Muscle layer of colon (tissue), 2 donors: Measurements from ENCODE around the gene C2orf69.

ENCODE experiments used
- H3K27ac ChIP-seq: one replicate; pipeline ENCODE4 v1.7.0; 2013; ENCODE audit warnings: low read depth, mild to moderate bottlenecking, low read length, moderate library complexity
- H3K27me3 ChIP-seq, 2 donors: one replicate each; pipeline ENCODE4 v1.7.0; 2013; ENCODE audit warnings: low read length in 2 of 2, mild to moderate bottlenecking in 2 of 2; ENCODE audit not compliant: insufficient read depth in 2 of 2, control insufficient read depth in 1 of 2
- H3K36me3 ChIP-seq: one replicate; pipeline ENCODE4 v1.7.0; 2013; ENCODE audit warnings: mild to moderate bottlenecking, low read length; ENCODE audit not compliant: insufficient read depth
- H3K4me1 ChIP-seq: one replicate; pipeline ENCODE4 v1.7.0; 2013; ENCODE audit warnings: mild to moderate bottlenecking, low read length; ENCODE audit not compliant: insufficient read depth
- H3K4me3 ChIP-seq, 2 donors: one replicate each; pipeline ENCODE4 v1.7.0; 2013; ENCODE audit warnings: low read length in 2 of 2, low read depth in 1 of 2, mild to moderate bottlenecking in 1 of 2, moderate library complexity in 1 of 2
- H3K9ac ChIP-seq: one replicate; pipeline ENCODE4 v1.7.0; 2013; ENCODE audit warnings: low read length
- H3K9me3 ChIP-seq: one replicate; pipeline ENCODE4 v1.7.0; 2013; ENCODE audit warnings: mild to moderate bottlenecking, low read length
- donor health status: abdominal sarcoma.
- donor health status: Adenocarcinoma of cecum.

C2orf69 gene

GRCh38 chr2:199946836-199947235 lies 35.7 kb downstream of the C2orf69 start:
- no peak overlapping the region for H3K4me3 ChIP-seq
- peaks cover 41% of the 10 kb centered on the region for H3K36me3 ChIP-seq
- H3K27me3 ChIP-seq, result no peaks in the 10 kb centered on the region
- no peak overlapping the region for H3K9ac ChIP-seq
- no peak overlapping the region for H3K27ac ChIP-seq
- no peaks in the 10 kb centered on the region for H3K4me1 ChIP-seq
- H3K9me3 ChIP-seq, result no peaks in the 10 kb centered on the region

DNA sequence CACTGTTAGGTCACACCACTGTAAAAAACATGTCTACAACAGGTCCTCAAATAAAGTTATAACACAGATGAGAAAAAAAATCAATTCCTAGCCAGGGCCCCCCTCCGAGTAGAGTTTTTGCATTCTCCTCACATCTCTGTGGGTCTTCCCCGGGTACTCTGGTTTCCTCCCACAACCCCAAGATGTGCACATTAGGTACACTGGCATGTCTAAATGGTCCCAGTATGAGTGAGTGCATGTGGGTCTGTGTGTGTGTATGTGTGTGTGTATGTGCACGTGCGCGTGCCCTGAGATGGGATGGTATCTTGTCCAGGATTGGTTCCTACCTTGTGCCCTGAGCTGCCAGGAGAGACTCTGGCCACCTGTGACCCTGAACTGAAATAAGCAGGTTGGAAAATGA lies 39.3 kb downstream of the C2orf69 start:
- peaks cover 21% of the 10 kb centered on the region for H3K36me3 ChIP-seq
- no peak overlapping the region for H3K4me3 ChIP-seq
- H3K27ac ChIP-seq, result no peak overlapping the region
- no peaks in the 10 kb centered on the region for H3K27me3 ChIP-seq
- H3K9me3 ChIP-seq, result no peaks in the 10 kb centered on the region
- peaks cover 14% of the 10 kb centered on the region for H3K4me1 ChIP-seq
- H3K9ac ChIP-seq, result no peak overlapping the region

DNA sequence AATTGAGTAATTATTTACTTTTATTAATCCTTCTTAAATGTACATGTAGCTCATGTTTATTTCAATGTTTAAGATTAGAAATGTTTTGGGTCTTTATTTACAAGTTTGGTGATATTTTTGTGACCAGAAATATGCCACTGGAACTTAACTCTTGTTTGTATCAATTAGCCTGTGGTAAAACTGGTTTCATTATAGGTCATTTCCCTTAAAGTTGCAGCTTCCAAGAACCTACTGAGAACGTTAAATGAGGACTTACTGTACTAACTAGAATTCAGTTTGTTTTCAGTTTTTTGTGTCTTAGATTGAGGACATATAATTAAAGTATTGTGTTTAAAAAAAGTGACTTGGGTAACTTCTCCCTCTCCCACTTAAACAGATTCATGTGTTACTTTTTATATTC lies 39.9 kb downstream of the C2orf69 start:
- Histone ChIP-seq H3K9me3 (no peaks in the 10 kb centered on the region), H3K4me3 (no peak overlapping the region), H3K4me1 (peaks cover 14% of the 10 kb centered on the region), H3K9ac (no peak overlapping the region), H3K27me3 (no peaks in the 10 kb centered on the region), H3K36me3 (peaks cover 14% of the 10 kb centered on the region), H3K27ac (no peak overlapping the region)

GRCh38 chr2:199955007-199955338 lies 43.9 kb downstream of the C2orf69 start:
- peak overlapping the region; percentile 96 for H3K9ac ChIP-seq
- no peaks in the 10 kb centered on the region for H3K9me3 ChIP-seq
- peak overlapping the region; percentile 94 for H3K27ac ChIP-seq
- H3K36me3 ChIP-seq, result peaks cover 5% of the 10 kb centered on the region
- H3K27me3 ChIP-seq, result no peaks in the 10 kb centered on the region
- H3K4me1 ChIP-seq, result peaks cover 27% of the 10 kb centered on the region
- H3K4me3 ChIP-seq, result peak overlapping the region; percentile 97

- Histone ChIP-seq H3K27ac (peak within 1 kb of the TSS; percentile 94), H3K36me3 (peaks cover 10% of the 10 kb centered on the region), H3K4me1 (peaks cover 27% of the 10 kb centered on the region), H3K9ac (peak within 1 kb of the TSS; percentile 96), H3K9me3 (no peaks in the 10 kb centered on the region), H3K27me3 (no peaks in the 10 kb centered on the region), H3K4me3 (peak within 1 kb of the TSS; percentile 97)
Observed at GRCh38 chr2:199955339-199956061, 44.4 kb downstream of the C2orf69 start, which contains the start of the genes MAIP1 and TYW5. MAIP1 (plus strand) TSS chr2:199955582; CDS start chr2:199955799, 217 bp downstream. TYW5 (minus strand) TSS chr2:199955491; CDS start chr2:199955470, 21 bp downstream.

- Histone ChIP-seq H3K9ac (peak overlapping the region; percentile 96), H3K27ac (peak overlapping the region; percentile 94), H3K4me1 (peaks cover 27% of the 10 kb centered on the region)
Observed at GRCh38 chr2:199956062-199956380, 44.9 kb downstream of the C2orf69 start.

DNA sequence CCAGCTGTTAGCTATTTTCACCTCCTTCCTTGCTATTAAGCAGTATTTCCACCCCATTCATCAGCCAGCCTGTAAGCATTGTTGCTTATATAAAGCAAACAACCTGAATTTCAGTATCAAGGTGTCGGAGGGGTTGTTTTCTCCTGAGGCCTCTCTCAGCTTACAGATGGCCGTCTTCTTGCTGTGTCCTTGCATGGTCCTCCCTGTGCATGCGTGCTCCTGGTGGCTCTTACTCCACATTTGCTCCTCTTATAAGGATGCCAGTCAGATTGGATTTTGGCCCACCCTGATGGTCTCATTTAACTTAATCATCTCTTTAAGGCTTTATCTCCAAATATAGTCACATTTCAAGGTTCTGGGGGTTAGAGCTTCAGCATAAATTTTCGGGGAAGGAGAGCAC lies 46.9 kb downstream of the C2orf69 start:
- Histone ChIP-seq H3K36me3 (peaks cover 25% of the 10 kb centered on the region), H3K4me3 (no peak overlapping the region), H3K4me1 (peaks cover 27% of the 10 kb centered on the region), H3K9me3 (no peaks in the 10 kb centered on the region), H3K27me3 (no peaks in the 10 kb centered on the region), H3K27ac (no peak overlapping the region), H3K9ac (no peak overlapping the region)

More at GRCh38 chr2:199956062-199956380, 44.9 kb downstream of the C2orf69 start:
- Histone ChIP-seq H3K36me3 (peaks cover 13% of the 10 kb centered on the region), H3K4me3 (peak overlapping the region; percentile 97), H3K27me3 (no peaks in the 10 kb centered on the region), H3K9me3 (no peaks in the 10 kb centered on the region)

GRCh38 chr2:199962203-199962602 lies 51.1 kb downstream of the C2orf69 start:
- H3K9me3 ChIP-seq, result no peaks in the 10 kb centered on the region
- H3K4me1 ChIP-seq, result peaks cover 2% of the 10 kb centered on the region
- H3K36me3 ChIP-seq, result peaks cover 36% of the 10 kb centered on the region
- H3K9ac ChIP-seq, result no peak overlapping the region
- H3K4me3 ChIP-seq, result no peak overlapping the region
- no peak overlapping the region for H3K27ac ChIP-seq
- no peaks in the 10 kb centered on the region for H3K27me3 ChIP-seq

- Histone ChIP-seq H3K4me1 (no peaks in the 10 kb centered on the region), H3K4me3 (no peak overlapping the region), H3K27ac (no peak overlapping the region), H3K27me3 (no peaks in the 10 kb centered on the region), H3K36me3 (peaks cover 30% of the 10 kb centered on the region), H3K9me3 (no peaks in the 10 kb centered on the region), H3K9ac (no peak overlapping the region)
Observed at GRCh38 chr2:199966405-199966804, 55.3 kb downstream of the C2orf69 start.

DNA sequence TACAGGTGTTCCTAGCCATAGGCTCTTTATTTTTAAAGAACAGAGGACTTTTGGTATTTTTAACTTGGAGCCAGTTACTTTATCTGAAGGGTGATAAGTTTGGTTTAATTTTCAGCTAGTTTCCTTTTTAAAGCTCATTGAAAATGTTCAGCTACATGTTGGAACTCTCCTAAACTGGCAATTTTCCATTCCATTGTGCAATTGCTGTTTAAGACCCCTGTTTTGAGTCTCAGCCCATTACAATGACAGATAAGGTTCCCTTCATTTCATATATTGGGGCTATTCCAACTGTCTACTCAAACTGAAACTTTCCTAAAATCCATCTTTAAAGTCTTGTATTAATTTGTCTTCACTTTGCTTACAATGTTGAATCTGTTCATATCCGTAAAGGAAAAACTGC lies 55.9 kb downstream of the C2orf69 start:
- no peak overlapping the region for H3K9ac ChIP-seq
- no peaks in the 10 kb centered on the region for H3K9me3 ChIP-seq
- H3K4me3 ChIP-seq, result no peak overlapping the region
- no peaks in the 10 kb centered on the region for H3K4me1 ChIP-seq
- no peaks in the 10 kb centered on the region for H3K27me3 ChIP-seq
- H3K36me3 ChIP-seq, result peaks cover 25% of the 10 kb centered on the region
- no peak overlapping the region for H3K27ac ChIP-seq

GRCh38 chr2:199968126-199968525 lies 57.0 kb downstream of the C2orf69 start:
- no peak overlapping the region for H3K27ac ChIP-seq
- no peaks in the 10 kb centered on the region for H3K9me3 ChIP-seq
- no peak overlapping the region for H3K9ac ChIP-seq
- no peak overlapping the region for H3K4me3 ChIP-seq
- H3K4me1 ChIP-seq, result no peaks in the 10 kb centered on the region
- H3K36me3 ChIP-seq, result peaks cover 18% of the 10 kb centered on the region
- H3K27me3 ChIP-seq, result no peaks in the 10 kb centered on the region

DNA sequence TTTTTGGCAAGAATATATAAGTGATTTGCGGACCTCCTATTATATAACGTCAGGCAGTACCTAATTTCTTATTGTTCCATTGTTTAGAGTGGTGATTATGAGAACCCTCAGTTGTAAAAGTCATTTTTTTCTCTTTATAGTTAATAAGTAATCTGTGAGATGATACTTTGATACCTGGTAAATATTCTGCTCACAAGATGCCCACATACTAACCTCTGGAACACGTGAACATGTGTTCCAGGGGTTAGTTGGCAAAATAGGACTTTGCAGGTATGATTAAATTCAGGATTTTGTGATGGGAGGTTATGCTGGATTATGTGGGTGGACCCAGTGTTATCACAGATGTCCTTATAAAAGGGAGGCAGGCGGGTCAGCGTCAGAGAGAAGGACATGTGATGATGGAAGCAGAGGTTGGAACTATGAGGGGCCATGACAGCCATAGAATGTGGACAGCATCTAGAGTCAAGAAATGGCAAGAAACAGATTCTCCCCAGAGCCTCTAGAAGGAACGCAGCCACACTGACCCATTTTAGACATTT lies 61.1 kb downstream of the C2orf69 start:
- Histone ChIP-seq H3K27me3 (no peaks in the 10 kb centered on the region), H3K36me3 (peaks cover 7% of the 10 kb centered on the region), H3K4me1 (no peaks in the 10 kb centered on the region), H3K27ac (no peak overlapping the region), H3K4me3 (no peak overlapping the region), H3K9me3 (no peaks in the 10 kb centered on the region), H3K9ac (no peak overlapping the region)
